ENCODE results near the gene CLDN4.
A peak's percentile ranks its signal among the peaks of the same experiment; 100 is the strongest.
"Not testable (repeated sequence)": the region's sequence is repeated elsewhere in the genome, so short reads cannot be mapped to it uniquely, and the experiment has no call there.

CLDN4 gene

GRCh38 chr7:73832806-73833205 is 2.0 kb downstream of the CLDN4 start:
- Mint-ChIP-seq H3K27me3 (no peaks in the 10 kb centered on the region), H3K9me3 (no peaks in the 10 kb centered on the region), H3K36me3 (no peaks in the 10 kb centered on the region), H3K4me3 (no peak overlapping the region), H3K27ac (no peak overlapping the region), H3K4me1 (peaks cover 13% of the 10 kb centered on the region)

- Mint-ChIP-seq H3K36me3 (no peaks in the 10 kb centered on the region), H3K9me3 (no peaks in the 10 kb centered on the region), H3K4me1 (peaks cover 7% of the 10 kb centered on the region), H3K4me3 (no peak overlapping the region), H3K27ac (no peak overlapping the region), H3K27me3 (no peaks in the 10 kb centered on the region)
Measured at GRCh38 chr7:73833251-73833919, 2.6 kb downstream of the CLDN4 start.

GRCh38 chr7:73834626-73835191 is 3.9 kb downstream of the CLDN4 start:
- Mint-ChIP-seq H3K27me3 (no peaks in the 10 kb centered on the region), H3K36me3 (no peaks in the 10 kb centered on the region), H3K4me3 (no peak overlapping the region), H3K9me3 (no peaks in the 10 kb centered on the region), H3K4me1 (no peaks in the 10 kb centered on the region), H3K27ac (no peak overlapping the region)

GRCh38 chr7:73837167-73837566 is 6.4 kb downstream of the CLDN4 start:
- not testable (repeated sequence) for H3K4me1 Mint-ChIP-seq, H3K9me3 Mint-ChIP-seq, H3K27me3 Mint-ChIP-seq, H3K36me3 Mint-ChIP-seq, H3K27ac Mint-ChIP-seq, H3K4me3 Mint-ChIP-seq

GRCh38 chr7:73838642-73839041 is 7.8 kb downstream of the CLDN4 start:
- no peaks in the 10 kb centered on the region for H3K36me3 Mint-ChIP-seq
- H3K9me3 Mint-ChIP-seq: no peaks in the 10 kb centered on the region
- H3K4me3 Mint-ChIP-seq: no peak overlapping the region
- H3K27me3 Mint-ChIP-seq: no peaks in the 10 kb centered on the region
- H3K4me1 Mint-ChIP-seq: peaks cover 7% of the 10 kb centered on the region
- no peak overlapping the region for H3K27ac Mint-ChIP-seq

GRCh38 chr7:73839290-73839689 is 8.5 kb downstream of the CLDN4 start:
- H3K4me3 Mint-ChIP-seq: no peak overlapping the region
- no peaks in the 10 kb centered on the region for H3K27me3 Mint-ChIP-seq
- no peak overlapping the region for H3K27ac Mint-ChIP-seq
- H3K4me1 Mint-ChIP-seq: peaks cover 13% of the 10 kb centered on the region
- no peaks in the 10 kb centered on the region for H3K36me3 Mint-ChIP-seq
- H3K9me3 Mint-ChIP-seq: no peaks in the 10 kb centered on the region

GRCh38 chr7:73839743-73840714 is 9.2 kb downstream of the CLDN4 start:
- H3K27me3 Mint-ChIP-seq: no peaks in the 10 kb centered on the region
- no peaks in the 10 kb centered on the region for H3K36me3 Mint-ChIP-seq
- H3K27ac Mint-ChIP-seq: no peak overlapping the region
- H3K9me3 Mint-ChIP-seq: no peaks in the 10 kb centered on the region
- no peak overlapping the region for H3K4me3 Mint-ChIP-seq
- H3K4me1 Mint-ChIP-seq: peaks cover 16% of the 10 kb centered on the region

- Mint-ChIP-seq H3K27me3 (no peaks in the 10 kb centered on the region), H3K27ac (no peak overlapping the region), H3K9me3 (no peaks in the 10 kb centered on the region), H3K4me1 (peaks cover 16% of the 10 kb centered on the region), H3K36me3 (no peaks in the 10 kb centered on the region), H3K4me3 (peak overlapping the region; percentile 63)
Measured at GRCh38 chr7:73840715-73841379, 10.1 kb downstream of the CLDN4 start.

- H3K27me3 Mint-ChIP-seq: no peaks in the 10 kb centered on the region
- peak overlapping the region; percentile 88 for H3K4me3 Mint-ChIP-seq
- H3K4me1 Mint-ChIP-seq: peaks cover 16% of the 10 kb centered on the region
- H3K36me3 Mint-ChIP-seq: no peaks in the 10 kb centered on the region
- no peaks in the 10 kb centered on the region for H3K9me3 Mint-ChIP-seq
- H3K27ac Mint-ChIP-seq: no peak overlapping the region
Measured at GRCh38 chr7:73841689-73842066, 10.9 kb downstream of the CLDN4 start.

- Mint-ChIP-seq H3K36me3 (no peaks in the 10 kb centered on the region), H3K4me3 (peak within 1 kb of the TSS; percentile 88), H3K4me1 (peaks cover 16% of the 10 kb centered on the region), H3K9me3 (no peaks in the 10 kb centered on the region), H3K27ac (peak within 1 kb of the TSS; percentile 81), H3K27me3 (no peaks in the 10 kb centered on the region)
Measured at GRCh38 chr7:73842067-73842976, 11.5 kb downstream of the CLDN4 start, which contains the start of gene METTL27. METTL27 (minus strand) TSS chr7:73842516; CDS start chr7:73842140, 376 bp downstream.

GRCh38 chr7:73844131-73844547 is 13.3 kb downstream of the CLDN4 start:
- H3K4me3 Mint-ChIP-seq: peak overlapping the region; percentile 6

GRCh38 chr7:73844848-73845460 is 14.2 kb downstream of the CLDN4 start:
- H3K9me3 Mint-ChIP-seq: no peaks in the 10 kb centered on the region
- H3K27ac Mint-ChIP-seq: no peak overlapping the region
- H3K4me1 Mint-ChIP-seq: peaks cover 16% of the 10 kb centered on the region
- no peak overlapping the region for H3K4me3 Mint-ChIP-seq
- no peaks in the 10 kb centered on the region for H3K27me3 Mint-ChIP-seq
- H3K36me3 Mint-ChIP-seq: no peaks in the 10 kb centered on the region

More at GRCh38 chr7:73844131-73844547, 13.3 kb downstream of the CLDN4 start:
- no peaks in the 10 kb centered on the region for H3K27me3 Mint-ChIP-seq
- H3K9me3 Mint-ChIP-seq: no peaks in the 10 kb centered on the region
- H3K4me1 Mint-ChIP-seq: peaks cover 16% of the 10 kb centered on the region
- no peak overlapping the region for H3K27ac Mint-ChIP-seq
- no peaks in the 10 kb centered on the region for H3K36me3 Mint-ChIP-seq

GRCh38 chr7:73845701-73846195 is 15.0 kb downstream of the CLDN4 start:
- not testable (repeated sequence) for H3K36me3 Mint-ChIP-seq, H3K27ac Mint-ChIP-seq, H3K9me3 Mint-ChIP-seq, H3K4me3 Mint-ChIP-seq, H3K27me3 Mint-ChIP-seq
- H3K4me1 Mint-ChIP-seq: peaks cover 16% of the 10 kb centered on the region
